ENCODE measurements around the gene AQP12A.

AQP12A gene

DNA sequence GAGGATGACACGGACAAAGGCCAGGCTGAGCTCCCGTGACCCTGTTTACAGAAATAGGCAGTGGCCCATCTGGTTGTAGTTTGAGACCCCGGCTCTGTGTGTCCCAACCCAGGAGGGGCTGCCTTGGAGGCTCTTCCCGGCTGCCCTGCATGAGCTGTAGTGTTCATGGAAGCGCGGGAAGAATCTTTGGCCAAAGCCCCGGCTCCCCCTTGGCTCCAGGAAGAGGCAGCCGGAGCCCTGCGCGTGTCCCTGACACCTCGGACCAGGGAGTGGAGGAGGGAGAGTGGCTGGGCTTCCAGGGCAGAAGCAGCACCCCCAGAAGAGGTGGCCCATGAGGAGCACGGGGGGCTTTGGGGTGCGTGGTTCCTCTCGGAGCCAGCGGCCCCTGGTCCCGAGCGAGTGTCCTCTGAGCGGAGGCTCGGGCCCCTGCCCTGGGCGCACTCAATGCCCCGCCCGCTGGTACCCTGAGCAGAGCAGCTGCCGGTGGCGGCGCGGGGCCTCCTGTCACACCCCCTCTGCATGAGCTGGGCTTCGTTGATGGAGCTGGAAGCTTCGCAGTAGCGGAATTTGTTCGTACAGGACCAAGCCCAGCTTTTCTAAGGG lies 44.7 kb upstream of the AQP12A start:
- no peak for DNase-seq (ENCODE audit: extremely low read depth, insufficient read length)
- H3K36me3 ChIP-seq (ENCODE audit: control insufficient read depth, insufficient read depth, low read length) = no peaks in the 10 kb centered on the region
- H3K27me3 ChIP-seq (replicated peaks; ENCODE audit: control insufficient read depth, insufficient read depth, low read length) = no peaks in the 10 kb centered on the region
- no peak for TF ChIP-seq CTCF (IDR thresholded peaks at IDR 0.05; ENCODE audit: insufficient read depth, low read length, poor library complexity, severe bottlenecking)
- no peak overlapping the region for H3K4me3 ChIP-seq (replicated peaks; ENCODE audit: low read depth, low read length)

DNA sequence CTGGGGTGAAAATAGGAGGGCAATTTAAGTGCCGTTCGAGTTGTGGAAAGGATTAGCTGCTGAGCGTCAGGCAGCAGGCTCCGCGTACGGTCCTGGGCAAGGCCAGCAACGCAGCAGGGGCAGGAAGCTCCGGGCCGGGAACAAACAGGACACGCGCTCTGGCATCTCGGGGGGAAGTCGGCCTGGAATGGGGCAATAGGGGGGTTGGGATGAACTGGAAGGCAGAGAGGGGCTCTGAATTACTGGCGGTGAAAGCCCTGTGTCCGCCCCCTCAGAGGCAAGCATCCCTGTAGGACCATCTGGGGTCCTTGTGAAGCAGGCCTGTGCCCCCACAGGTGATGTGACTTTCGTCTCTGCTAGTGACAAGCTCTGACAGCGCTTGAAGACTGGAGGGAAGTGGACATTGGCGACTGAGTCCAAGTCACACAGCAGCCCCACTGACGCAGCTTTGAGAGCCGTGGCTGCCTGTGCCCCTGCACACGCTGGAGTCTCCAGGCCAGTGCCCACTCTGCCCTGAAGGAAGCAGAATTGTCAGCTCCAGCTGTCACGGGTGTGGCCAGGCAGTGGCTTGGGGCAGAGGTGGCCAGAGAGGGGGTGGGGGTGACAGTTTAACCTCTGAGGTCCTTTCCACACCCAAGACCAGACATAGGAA lies 44.0 kb upstream of the AQP12A start:
- no peak for TF ChIP-seq CTCF (IDR thresholded peaks at IDR 0.05; ENCODE audit: insufficient read depth, low read length, poor library complexity, severe bottlenecking)
- H3K4me3 ChIP-seq (replicated peaks; ENCODE audit: low read depth, low read length) = no peak overlapping the region
- DNase-seq (ENCODE audit: extremely low read depth, insufficient read length) = no peak
- H3K27me3 ChIP-seq (replicated peaks; ENCODE audit: control insufficient read depth, insufficient read depth, low read length) = no peaks in the 10 kb centered on the region
- no peaks in the 10 kb centered on the region for H3K36me3 ChIP-seq (ENCODE audit: control insufficient read depth, insufficient read depth, low read length)

DNA sequence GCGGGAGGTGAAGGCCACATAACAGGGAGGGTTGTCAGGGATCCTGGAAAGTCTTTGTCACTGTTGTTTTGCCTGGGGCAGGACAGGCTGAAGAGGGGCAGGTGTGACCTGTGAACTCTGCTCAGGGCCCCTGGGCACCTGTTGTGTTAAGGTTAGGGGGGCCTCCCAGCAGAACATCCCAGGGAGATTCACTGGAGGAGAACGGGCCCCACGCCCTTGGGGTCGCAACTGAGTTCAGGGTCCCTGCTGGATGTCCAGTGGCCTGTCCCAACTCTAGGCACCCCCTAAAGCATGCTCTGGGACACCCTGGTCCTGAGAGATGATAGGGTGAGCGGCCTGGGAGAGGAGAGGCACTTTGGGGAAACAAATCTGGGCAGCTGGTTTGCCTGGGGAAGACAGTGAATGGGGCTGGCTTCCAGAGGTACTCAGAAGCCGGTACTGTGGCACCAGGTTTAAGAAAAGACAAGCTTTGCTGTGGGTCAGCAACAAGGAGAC lies 43.5 kb upstream of the AQP12A start:
- no peak overlapping the region for H3K4me3 ChIP-seq (replicated peaks; ENCODE audit: low read depth, low read length)
- no peak for DNase-seq (ENCODE audit: extremely low read depth, insufficient read length)
- no peaks in the 10 kb centered on the region for H3K27me3 ChIP-seq (replicated peaks; ENCODE audit: control insufficient read depth, insufficient read depth, low read length)
- TF ChIP-seq CTCF (IDR thresholded peaks at IDR 0.05; ENCODE audit: insufficient read depth, low read length, poor library complexity, severe bottlenecking) = no peak
- H3K36me3 ChIP-seq (ENCODE audit: control insufficient read depth, insufficient read depth, low read length) = no peaks in the 10 kb centered on the region

DNA sequence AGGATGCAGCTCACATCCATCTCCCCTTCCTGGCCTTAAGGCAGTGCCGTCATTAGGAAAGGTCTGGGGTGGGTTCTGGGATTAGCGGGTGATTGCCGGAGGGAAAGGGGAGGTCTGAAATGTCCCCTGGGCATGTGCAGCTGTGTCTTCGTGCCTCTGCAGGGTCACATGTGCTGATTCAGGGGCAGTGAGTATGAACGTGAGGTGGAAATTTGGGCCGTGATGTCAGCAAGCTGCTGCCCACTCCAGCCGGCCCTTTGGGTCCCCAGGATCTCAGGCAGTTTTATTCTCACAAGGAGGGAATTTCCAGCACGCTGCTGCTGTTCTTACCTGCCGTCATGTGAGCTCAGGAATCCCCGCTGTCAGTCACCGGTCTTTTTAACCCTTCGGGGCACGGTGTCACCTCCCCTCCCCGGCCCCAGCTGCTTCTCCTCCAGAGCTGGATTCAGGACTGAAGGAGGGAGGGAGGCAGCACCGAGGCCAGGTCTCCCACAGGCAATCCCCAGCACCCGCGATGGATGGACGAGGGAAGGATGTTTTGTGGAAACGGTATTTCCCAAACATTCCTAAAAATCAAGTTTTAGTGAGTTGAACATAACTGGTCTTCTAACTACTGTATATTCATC lies 42.9 kb upstream of the AQP12A start:
- no peak overlapping the region for H3K4me3 ChIP-seq (replicated peaks; ENCODE audit: low read depth, low read length)
- DNase-seq (ENCODE audit: extremely low read depth, insufficient read length) = no peak
- H3K36me3 ChIP-seq (ENCODE audit: control insufficient read depth, insufficient read depth, low read length) = no peaks in the 10 kb centered on the region
- no peaks in the 10 kb centered on the region for H3K27me3 ChIP-seq (replicated peaks; ENCODE audit: control insufficient read depth, insufficient read depth, low read length)
- TF ChIP-seq CTCF (IDR thresholded peaks at IDR 0.05; ENCODE audit: insufficient read depth, low read length, poor library complexity, severe bottlenecking) = no peak

DNA sequence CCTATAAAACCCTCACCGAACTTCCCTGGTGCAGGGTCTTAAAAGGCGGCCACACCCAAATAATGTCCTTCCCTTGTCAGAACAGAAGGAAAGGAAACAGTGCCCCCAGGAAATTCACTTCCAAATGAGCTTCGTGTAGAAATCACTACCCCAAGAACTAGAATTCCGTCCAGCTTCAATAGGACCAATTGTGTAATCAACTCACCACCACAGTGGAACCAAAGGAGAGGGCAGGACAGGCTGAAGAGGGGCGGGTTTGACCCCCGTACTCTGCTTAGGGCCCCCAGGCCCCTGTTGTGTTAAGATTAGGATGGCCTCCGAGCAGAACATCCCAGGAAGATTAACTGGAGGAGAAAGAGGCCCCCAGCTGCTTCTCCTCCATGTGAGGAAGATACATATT lies 42.3 kb upstream of the AQP12A start:
- H3K4me3 ChIP-seq (replicated peaks; ENCODE audit: low read depth, low read length) = no peak overlapping the region
- no peaks in the 10 kb centered on the region for H3K27me3 ChIP-seq (replicated peaks; ENCODE audit: control insufficient read depth, insufficient read depth, low read length)
- no peak for TF ChIP-seq CTCF (IDR thresholded peaks at IDR 0.05; ENCODE audit: insufficient read depth, low read length, poor library complexity, severe bottlenecking)
- H3K36me3 ChIP-seq (ENCODE audit: control insufficient read depth, insufficient read depth, low read length) = no peaks in the 10 kb centered on the region
- no peak for DNase-seq (ENCODE audit: extremely low read depth, insufficient read length)

Measured in GM06990 (cell line).